ENCODE results near the gene GRB7.
"Not testable (repeated sequence)": the region's sequence is repeated elsewhere in the genome, so short reads cannot be mapped to it uniquely, and the experiment has no call there.

GRB7 gene

DNA sequence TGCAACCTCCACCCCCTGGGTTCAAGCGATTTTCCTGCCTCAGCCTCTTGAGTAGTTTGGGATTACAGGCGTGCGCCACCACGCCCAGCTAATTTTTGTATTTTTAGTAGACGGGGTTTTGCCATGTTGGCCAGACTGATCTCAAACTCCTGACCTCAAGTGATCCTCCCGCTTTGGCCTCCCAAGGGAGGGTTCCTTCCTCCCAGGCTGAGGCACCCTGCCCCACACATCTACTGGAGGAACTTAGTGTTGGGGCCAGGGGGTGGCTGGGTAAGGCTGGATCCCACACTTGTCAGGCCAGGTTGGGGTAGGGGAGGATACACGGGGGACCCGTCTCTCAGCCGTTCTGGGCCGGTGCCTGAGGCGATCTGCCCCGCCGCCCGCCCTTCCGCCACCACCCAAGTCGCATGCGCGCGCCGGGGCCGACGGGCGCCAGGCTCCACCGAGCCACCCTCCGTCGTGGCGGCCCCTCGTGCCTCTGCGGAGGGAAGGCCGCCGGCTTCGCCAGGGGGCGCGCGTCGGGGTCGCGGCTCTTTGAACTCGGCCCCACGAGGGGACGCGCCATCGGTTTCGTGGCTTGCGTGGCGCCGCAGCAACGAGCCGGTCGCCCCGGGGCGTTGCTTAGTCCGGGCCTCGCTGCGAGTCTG, 15.9 kb downstream of the GRB7 start:
- no peak for DNase-seq

GRCh38 chr17:39754161-39754957, 16.6 kb downstream of the GRB7 start:
- DNase-seq: peak; percentile 98 to 100 (median 98)

DNA sequence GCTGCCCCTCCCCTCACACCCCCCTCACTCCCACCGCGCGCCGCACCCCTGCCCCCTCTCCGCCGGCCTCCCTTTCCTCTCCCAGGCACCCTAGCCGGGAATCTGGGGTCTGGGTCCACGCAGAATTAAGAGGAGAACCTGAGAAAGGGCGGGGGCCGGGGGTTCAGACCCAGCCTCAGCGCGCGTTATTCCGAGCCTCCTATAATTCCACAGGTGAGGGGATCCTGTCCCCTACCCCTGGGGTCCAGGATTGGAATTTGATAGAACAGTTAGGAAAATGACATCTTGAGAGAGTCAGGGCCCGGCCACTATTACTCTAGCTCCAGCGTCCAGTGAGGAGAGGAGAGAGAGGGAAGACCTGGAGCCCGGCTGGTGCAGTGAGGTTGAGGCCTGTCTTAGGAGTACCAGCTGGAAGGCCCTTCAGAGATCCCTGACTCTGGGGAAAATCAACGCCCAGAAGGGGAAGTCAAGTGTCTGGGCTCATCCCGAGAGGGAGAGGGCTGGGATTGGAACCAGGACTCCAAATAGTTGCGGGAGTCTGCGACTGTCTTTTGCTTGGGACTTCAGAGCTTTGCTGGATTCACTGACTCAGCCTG, 17.3 kb downstream of the GRB7 start:
- DNase-seq: peak; percentile 50 to 56 (median 54)

GRCh38 chr17:39755554-39756379, 18.0 kb downstream of the GRB7 start:
- DNase-seq: no peak

GRCh38 chr17:39756380-39757079, 18.8 kb downstream of the GRB7 start:
- no peak for DNase-seq

GRCh38 chr17:39757176-39757662, 19.5 kb downstream of the GRB7 start:
- DNase-seq: no peak

DNA sequence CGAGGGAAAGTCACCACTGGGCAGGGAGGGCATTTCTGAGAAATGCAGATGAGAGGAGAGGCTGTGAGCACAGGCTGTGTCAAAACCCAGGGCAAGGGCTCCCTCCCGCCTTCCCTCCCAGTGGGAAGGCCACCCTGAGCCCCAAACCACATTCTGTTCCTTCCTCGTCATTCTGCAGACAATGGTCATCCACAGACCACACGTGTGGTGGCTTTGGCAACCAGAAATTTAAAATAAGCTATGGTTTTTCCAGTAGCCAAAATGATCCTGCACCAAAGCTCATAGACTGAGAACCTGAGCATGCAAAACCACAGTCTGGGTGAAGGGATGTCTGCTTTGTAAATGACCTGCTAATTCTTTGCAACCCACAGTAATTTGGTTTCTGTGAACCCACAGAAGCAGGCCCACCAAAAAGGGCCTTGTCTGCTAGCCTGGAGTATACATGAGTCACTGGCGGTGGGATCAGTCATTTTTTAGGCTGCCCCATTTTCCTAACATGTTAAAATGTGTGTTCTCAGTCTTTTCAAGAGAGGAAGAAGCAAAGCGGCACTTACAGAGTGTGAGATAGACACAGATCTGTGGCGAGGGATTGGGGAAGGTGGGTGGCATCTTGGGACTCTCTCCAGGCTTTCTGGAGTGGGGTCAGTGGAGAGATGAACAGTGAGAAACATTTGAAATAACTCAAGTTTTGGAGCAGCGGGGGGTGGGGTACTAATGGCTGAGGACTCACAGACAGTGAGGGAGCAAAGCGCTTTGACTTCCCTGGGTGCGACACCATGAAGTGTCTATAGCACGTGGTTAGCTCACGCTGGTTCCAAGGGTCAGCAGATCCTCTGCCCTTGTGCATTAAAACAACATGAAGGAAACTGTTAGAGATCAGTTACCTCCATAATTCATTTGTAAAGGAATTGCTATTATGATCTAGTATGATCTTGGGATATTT, 20.5 kb downstream of the GRB7 start:
- DNase-seq: peak in 3 of 4 experiments; percentile 11 to 22 (median 20)

- no peak for DNase-seq
Observed at GRCh38 chr17:39759204-39759603, 21.5 kb downstream of the GRB7 start.

DNA sequence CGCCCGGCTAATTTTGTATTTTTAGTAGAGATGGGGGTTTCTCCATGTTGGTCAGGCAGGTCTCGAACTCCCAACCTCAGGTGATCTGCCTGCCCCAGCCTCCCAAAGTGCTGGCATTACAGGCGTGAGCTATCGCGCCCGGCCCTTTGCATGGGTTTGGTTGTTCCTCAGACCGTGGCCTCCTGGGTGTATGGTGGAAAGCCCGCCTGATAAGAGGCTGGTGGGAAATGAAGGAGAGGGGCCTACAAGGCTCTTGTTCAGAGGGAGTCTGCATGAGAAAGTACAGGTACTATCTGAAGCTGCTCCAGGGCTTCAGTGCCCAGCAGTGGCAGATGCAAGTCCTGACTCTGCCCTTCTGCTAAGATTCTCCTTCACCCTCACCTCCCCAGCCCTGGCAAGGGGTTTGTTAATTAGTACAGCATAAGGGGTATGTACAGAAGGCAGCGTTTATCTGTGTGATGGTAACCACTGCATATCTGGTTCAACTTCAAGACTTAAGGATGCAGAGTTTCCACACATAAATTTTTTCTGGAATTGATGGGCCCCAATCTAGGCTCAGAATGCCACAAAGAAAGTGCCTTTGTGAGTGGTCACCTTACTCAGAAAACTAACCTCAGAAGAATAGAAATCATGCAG, 24.2 kb downstream of the GRB7 start:
- DNase-seq: no peak

- DNase-seq: no peak
Observed at GRCh38 chr17:39763051-39763820, 25.5 kb downstream of the GRB7 start.

DNA sequence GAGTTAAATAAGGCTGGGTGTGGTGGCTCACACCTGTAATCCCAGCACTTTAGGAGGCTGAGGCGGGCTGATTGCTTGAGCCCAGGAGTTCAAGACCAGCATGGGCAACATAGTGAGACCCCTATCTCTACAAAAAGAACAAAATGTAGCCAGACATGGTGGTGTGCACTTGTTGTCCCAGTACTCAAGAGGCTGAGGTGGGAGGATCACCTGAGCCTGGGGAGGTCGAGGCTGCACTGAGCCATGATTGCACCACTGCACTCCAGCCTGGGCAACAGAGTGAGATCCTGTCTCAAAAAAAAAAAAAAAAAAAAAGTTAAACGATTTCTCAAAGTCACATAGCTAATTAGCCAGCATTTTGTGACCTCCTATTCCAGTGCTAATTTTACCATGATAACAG, 26.4 kb downstream of the GRB7 start:
- not testable (repeated sequence) for DNase-seq

GRCh38 chr17:39765175-39765574, 27.4 kb downstream of the GRB7 start:
- peak in 3 of 4 experiments; percentile 26 to 33 (median 27) for DNase-seq

DNA sequence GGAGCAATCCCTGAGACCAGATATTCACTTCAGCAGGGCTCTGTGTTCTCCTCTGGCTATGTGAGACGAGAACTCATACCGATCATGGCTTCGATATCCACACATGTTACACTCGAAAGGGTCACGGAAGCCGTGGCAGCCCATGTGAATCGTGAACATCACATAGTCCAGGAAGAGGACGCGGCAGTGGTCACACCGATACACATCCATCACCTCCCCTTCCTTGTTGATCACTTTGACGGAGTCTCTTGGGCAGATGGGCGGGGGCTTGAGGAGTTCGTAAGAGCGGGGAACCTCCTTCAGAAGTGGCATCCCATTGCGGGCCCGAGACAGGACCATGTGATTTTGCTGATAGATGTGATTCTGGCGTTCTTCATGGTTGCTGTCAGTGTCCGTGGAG, 28.0 kb downstream of the GRB7 start:
- no peak for DNase-seq

DNA sequence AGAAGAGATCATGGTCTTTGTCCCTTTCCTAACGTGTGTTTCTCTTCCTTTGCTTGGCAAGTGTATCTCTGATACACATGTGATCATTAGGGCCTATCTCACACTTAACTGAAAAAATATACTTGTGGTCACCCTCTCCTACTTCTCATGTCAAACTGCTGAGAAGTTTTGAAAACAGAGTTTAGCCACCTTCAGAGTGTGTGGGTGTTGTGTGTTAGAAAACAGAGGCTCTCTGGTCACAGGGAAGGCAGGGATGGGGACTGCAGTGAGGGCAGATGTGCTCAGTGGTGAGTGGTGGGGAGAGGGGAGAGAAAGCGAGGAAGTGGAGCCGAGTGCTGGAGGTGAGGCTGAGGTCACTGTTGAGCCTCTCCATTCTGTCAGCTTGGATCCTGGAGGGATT, 29.4 kb downstream of the GRB7 start:
- no peak for DNase-seq

GRCh38 chr17:39769974-39770587, 32.3 kb downstream of the GRB7 start:
- DNase-seq: no peak

DNA sequence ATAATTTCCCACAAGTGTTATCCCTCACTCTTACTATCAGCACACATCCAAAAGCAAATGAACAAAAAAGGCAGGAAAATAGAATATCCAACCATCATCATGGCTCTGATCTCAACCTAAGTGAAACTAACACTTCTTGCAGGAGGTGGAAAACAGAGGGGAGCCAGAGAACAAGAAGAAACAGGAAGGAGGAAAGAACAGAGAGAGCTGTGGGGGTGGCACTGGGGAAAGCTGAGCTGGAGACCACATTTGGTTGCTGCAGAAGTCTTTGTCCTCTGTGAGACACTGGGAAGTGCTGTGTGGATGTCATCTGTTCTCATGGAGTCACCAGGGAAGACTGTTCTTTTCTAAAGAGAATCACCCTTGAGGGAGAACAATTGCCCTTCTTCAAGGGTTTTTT, 34.7 kb downstream of the GRB7 start:
- DNase-seq: no peak

DNA sequence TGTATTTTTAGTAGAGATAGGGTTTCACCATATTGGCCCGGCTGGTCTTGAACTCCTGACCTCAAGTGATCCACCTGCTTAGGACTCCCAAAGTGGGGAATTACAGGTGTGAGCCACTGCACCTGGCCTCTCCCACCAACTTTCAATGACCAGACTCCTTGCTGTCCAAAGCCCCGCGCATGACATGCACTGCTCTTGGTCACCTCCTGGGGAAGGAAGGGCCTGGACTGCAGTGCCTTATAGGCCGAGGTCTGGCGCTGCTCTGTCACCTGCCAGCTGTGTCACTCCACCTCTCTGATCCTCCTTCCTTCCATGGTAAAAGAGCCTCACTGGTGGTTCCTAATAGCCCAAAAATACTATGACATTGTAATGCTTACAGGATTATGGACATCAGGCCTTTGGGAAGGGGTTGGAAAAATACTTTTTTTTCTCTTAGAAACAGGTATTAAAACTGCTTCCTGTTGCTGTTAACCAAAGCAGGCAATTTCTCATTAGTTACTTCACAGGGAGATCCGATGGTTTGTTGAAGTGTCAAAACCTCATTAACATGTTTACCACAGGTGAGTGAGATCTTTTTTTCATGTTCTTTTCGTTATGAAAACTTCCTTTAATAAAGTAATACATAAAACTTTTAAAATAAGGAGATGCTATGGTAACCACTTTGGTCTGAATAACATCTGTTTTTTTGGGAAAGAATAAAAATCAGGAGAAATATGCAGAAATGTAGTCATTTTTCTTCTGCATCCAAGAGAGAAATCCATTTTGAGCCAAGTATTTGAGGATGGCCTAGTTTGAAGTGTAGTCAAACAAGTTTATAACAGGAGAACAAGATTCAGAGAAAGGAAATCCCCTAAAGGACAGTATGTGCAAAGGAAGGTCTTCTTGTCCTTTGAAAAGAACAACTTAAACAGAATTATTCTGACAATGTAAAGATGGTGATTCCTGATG, 35.5 kb downstream of the GRB7 start:
- DNase-seq: no peak

DNA sequence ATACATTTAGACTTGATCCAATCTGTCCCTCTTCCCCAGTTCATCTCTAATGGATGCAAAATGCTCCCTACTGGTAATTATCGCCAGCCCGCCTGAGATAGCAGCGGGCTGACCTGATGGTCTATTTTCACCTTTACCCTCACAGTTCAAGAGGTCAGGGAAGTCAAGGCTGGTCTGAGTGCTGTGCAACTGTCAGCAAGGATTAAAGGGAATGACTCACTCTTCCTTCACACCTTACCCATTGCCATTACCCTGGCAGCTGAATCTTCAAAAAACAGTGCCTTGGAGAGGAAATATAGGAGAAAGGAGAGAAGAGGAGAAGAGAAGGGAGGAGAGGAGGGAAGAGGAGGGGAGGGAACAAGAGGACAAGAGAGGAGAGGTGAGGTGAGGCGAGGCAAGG, 36.3 kb downstream of the GRB7 start:
- no peak for DNase-seq
